ENCODE results near the gene KLHL33. TPM values are rescaled to one million over a fixed set of nuclear protein-coding genes. Genes with fewer than 3 reads are reported as not detected.

The KLHL33 gene
- polyA plus RNA-seq, 3 donors: 0.04 TPM; not detected in 2

DNA sequence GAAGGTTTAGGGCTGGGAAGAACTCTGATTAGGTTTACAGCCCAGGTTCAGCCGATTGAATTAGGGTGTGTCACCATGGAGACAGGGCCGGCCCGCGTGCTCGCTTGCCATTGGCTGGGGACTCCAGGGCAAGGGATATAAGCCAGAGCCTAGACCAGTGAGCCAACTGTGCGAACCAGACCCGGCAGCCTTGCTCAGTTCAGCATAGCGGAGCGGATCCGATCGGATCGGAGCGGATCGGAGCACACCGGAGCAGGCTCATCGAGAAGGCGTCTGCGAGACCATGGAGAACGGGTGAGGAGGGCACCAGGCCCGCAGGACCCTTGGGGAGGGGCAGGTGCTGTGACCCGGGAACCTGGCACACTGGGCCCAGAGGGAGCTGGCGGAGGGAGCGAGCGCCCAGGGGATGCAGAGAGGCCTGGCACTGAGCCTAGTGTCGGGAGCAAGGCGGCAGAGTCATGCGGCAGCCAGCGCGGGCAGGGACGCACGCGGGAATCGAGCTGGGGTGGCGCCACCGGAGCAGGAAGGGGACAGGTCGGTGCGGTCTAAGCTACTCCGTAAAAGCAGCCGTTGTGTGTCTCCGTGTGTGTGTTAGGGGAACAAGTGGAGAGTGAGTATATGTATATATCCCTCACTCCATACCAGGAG is 33.4 kb upstream of the KLHL33 start, which contains the start of gene PNP:
PNP (plus strand) TSS at position 165 of the 648 bp plus-strand sequence; CDS start at position 284, 119 bp downstream.
- Histone ChIP-seq H4K20me1 (ENCODE audit: insufficient read depth, low read length) (peaks cover 42% of the 10 kb centered on the region), H3K27me3 (ENCODE audit: control insufficient read depth in 2 of 2, insufficient read depth in 2 of 2, low read length in 2 of 2) (no peaks in the 10 kb centered on the region), H3K4me3 (replicated peaks in 1 of 3; ENCODE audit: low read depth in 2 of 3, low read length in 3 of 3) (peak within 1 kb of the TSS; percentile 75 to 93 (median 87)), H2AFZ (ENCODE audit: insufficient read depth, low read depth, low read length, poor library complexity, severe bottlenecking) (peak within 1 kb of the TSS; percentile 67), H3K9me3 (replicated peaks in 1 of 2; ENCODE audit: control insufficient read depth in 1 of 2, insufficient read depth in 1 of 2, low read length in 2 of 2) (no peaks in the 10 kb centered on the region), H3K36me3 (replicated peaks in 1 of 2; ENCODE audit: control insufficient read depth in 1 of 2, insufficient read depth in 2 of 2, low read length in 2 of 2) (peaks cover 26 to 27% of the 10 kb centered on the region in 2 donors), H3K4me2 (replicated peaks; ENCODE audit: extremely low read depth, low read length, poor library complexity, severe bottlenecking) (peak within 1 kb of the TSS; percentile 87), H3K27ac (ENCODE audit: low read depth in 1 of 2, low read length in 2 of 2) (peak within 1 kb of the TSS; percentile 97 to 100), H3K9ac (ENCODE audit: insufficient read depth, low read length, poor library complexity, severe bottlenecking) (peak within 1 kb of the TSS; percentile 100), H3K4me1 (ENCODE audit: control insufficient read depth in 1 of 2, insufficient read depth in 2 of 2, low read length in 2 of 2) (peaks cover 26 to 35% of the 10 kb centered on the region in 2 donors), H3K79me2 (ENCODE audit: insufficient read depth, low read length) (peaks cover 49% of the 10 kb centered on the region)
- TF ChIP-seq, protein P1, sequence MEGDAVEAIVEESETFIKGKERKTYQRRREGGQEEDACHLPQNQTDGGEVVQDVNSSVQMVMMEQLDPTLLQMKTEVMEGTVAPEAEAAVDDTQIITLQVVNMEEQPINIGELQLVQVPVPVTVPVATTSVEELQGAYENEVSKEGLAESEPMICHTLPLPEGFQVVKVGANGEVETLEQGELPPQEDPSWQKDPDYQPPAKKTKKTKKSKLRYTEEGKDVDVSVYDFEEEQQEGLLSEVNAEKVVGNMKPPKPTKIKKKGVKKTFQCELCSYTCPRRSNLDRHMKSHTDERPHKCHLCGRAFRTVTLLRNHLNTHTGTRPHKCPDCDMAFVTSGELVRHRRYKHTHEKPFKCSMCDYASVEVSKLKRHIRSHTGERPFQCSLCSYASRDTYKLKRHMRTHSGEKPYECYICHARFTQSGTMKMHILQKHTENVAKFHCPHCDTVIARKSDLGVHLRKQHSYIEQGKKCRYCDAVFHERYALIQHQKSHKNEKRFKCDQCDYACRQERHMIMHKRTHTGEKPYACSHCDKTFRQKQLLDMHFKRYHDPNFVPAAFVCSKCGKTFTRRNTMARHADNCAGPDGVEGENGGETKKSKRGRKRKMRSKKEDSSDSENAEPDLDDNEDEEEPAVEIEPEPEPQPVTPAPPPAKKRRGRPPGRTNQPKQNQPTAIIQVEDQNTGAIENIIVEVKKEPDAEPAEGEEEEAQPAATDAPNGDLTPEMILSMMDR (IDR thresholded peaks at IDR 0.05): no peak
- H3K27ac Mint-ChIP-seq: peak within 1 kb of the TSS; percentile 97 to 100 (median 99)
- peaks cover 32 to 35% of the 10 kb centered on the region in 2 donors for H3K36me3 Mint-ChIP-seq
- peak within 1 kb of the TSS; percentile 98 to 100 for H3K4me3 Mint-ChIP-seq
- H3K27me3 Mint-ChIP-seq (ENCODE audit: low read depth in 3 of 3): peaks cover 0 to 3% (median 1%) of the 10 kb centered on the region in 3 donors
- peaks cover 34% of the 10 kb centered on the region for H3K4me1 Mint-ChIP-seq
- WGBS (ENCODE audit: insufficient coverage): under 1% methylated on average over 33 of the region's 40 CpGs
- no peaks in the 10 kb centered on the region for H3K9me3 Mint-ChIP-seq
- intact Hi-C loops (cut with micrococcal nuclease): loop anchor here (10.0 kb wide), 2 partner anchors 55 to 635 kb away; partner anchors contain the start of genes TEP1 (in 1 of the 2) and TMEM253 (in 1 of the 2)
- peak; percentile 90 to 95 (median 93) for DNase-seq

GRCh38 chr14:20468764-20469241 is 32.8 kb upstream of the KLHL33 start:
- Mint-ChIP-seq H3K9me3 (no peaks in the 10 kb centered on the region), H3K4me3 (peak overlapping the region; percentile 98 to 100), H3K27ac (peak overlapping the region; percentile 97 to 100 (median 99)), H3K36me3 (peaks cover 26 to 29% of the 10 kb centered on the region in 2 donors), H3K27me3 (ENCODE audit: low read depth in 3 of 3) (peaks cover under 1 to 3% (median 1%) of the 10 kb centered on the region in 3 donors), H3K4me1 (peaks cover 34% of the 10 kb centered on the region)
- H3K27me3 ChIP-seq (ENCODE audit: control insufficient read depth in 2 of 2, insufficient read depth in 2 of 2, low read length in 2 of 2): no peaks in the 10 kb centered on the region
- TF ChIP-seq, protein P1 (IDR thresholded peaks at IDR 0.05): no peak
- peak overlapping the region; percentile 67 for H2AFZ ChIP-seq (ENCODE audit: insufficient read depth, low read depth, low read length, poor library complexity, severe bottlenecking)
- peaks cover 21 to 22% of the 10 kb centered on the region in 2 donors for H3K36me3 ChIP-seq (replicated peaks in 1 of 2; ENCODE audit: control insufficient read depth in 1 of 2, insufficient read depth in 2 of 2, low read length in 2 of 2)
- peak overlapping the region; percentile 97 to 100 for H3K27ac ChIP-seq (ENCODE audit: low read depth in 1 of 2, low read length in 2 of 2)
- WGBS (ENCODE audit: insufficient coverage): 36% methylated on average over 9 of the region's 16 CpGs
- peak overlapping the region; percentile 75 to 93 (median 87) for H3K4me3 ChIP-seq (replicated peaks in 1 of 3; ENCODE audit: low read depth in 2 of 3, low read length in 3 of 3)
- H3K9ac ChIP-seq (ENCODE audit: insufficient read depth, low read length, poor library complexity, severe bottlenecking): peak overlapping the region; percentile 100
- peaks cover 26 to 35% of the 10 kb centered on the region in 2 donors for H3K4me1 ChIP-seq (ENCODE audit: control insufficient read depth in 1 of 2, insufficient read depth in 2 of 2, low read length in 2 of 2)
- intact Hi-C loops (cut with micrococcal nuclease): loop anchor here (10.0 kb wide), 2 partner anchors 54 to 636 kb away; partner anchors contain the start of genes TEP1 (in 1 of the 2) and TMEM253 (in 1 of the 2)
- no peaks in the 10 kb centered on the region for H3K9me3 ChIP-seq (replicated peaks in 1 of 2; ENCODE audit: control insufficient read depth in 1 of 2, insufficient read depth in 1 of 2, low read length in 2 of 2)
- H3K4me2 ChIP-seq (replicated peaks; ENCODE audit: extremely low read depth, low read length, poor library complexity, severe bottlenecking): peak overlapping the region; percentile 87
- H3K79me2 ChIP-seq (ENCODE audit: insufficient read depth, low read length): peaks cover 44% of the 10 kb centered on the region
- no peak for DNase-seq
- H4K20me1 ChIP-seq (ENCODE audit: insufficient read depth, low read length): peaks cover 37% of the 10 kb centered on the region
